Right lobe of liver (tissue), 6 donors: ENCODE results near the gene FAM43A. TPM values are rescaled to one million over a fixed set of nuclear protein-coding genes. Genes with fewer than 3 reads are reported as not detected.

Source experiments
- ATAC-seq, 4 donors: fragments of 200-7000 bp; cut with Tn5 transposase; one replicate each; pipeline ENCODE4 v1.9.1; 2020; ENCODE audit warnings: mild to moderate bottlenecking in 4 of 4, moderate library complexity in 4 of 4
- DNase-seq, 3 donors: peaks; one replicate each; pipeline ENCODE4 v3.0.0-alpha.2; 2020
- H3K27ac ChIP-seq, 3 donors: fragments of 200-600 bp; one replicate each; pipeline ENCODE4 v1.8.0; 2022
- H3K27me3 ChIP-seq, 2 donors: fragments of 200-600 bp; one replicate each; pipeline ENCODE4 v1.8.0; 2022
- H3K36me3 ChIP-seq, 4 donors: fragments of 200-600 bp; sonication (generic) in 1 of 4; one replicate each; pipeline versions ENCODE4 v1.5.1 to v1.8.0; 2017 to 2022; ENCODE audit warnings: control low read depth in 1 of 4
- H3K4me1 ChIP-seq, 4 donors: fragments of 200-600 bp; sonication (generic) in 1 of 4; one replicate each; pipeline versions ENCODE4 v1.5.1 to v1.8.0; 2017 to 2022; ENCODE audit warnings: control low read depth in 1 of 4
- H3K4me3 ChIP-seq, 3 donors: fragments of 200-600 bp; one replicate each; pipeline ENCODE4 v1.8.0; 2022
- H3K9me3 ChIP-seq, 4 donors: fragments of 200-600 bp; sonication (generic) in 1 of 4; one replicate each; pipeline versions ENCODE4 v1.5.1 to v1.8.0; 2017 to 2022; ENCODE audit warnings: control low read depth in 1 of 4
- POLR2A ChIP-seq: fragments of 450-650 bp; IDR thresholded peaks from one replicate; pipeline ENCODE4 v1.6.1; 2017; ENCODE audit warnings: antibody characterized with exemption, mild to moderate bottlenecking
- WGBS: methylation state at CpG from one replicate; pipeline ENCODE4 v1.1.6; 2018; ENCODE audit warnings: low coverage, low lambda C conversion rate; ENCODE audit not compliant: insufficient coverage; ENCODE audit errors: missing lambda C conversion rate; 5-methylcytosine and 5-hydroxymethylcytosine counted together
- intact Hi-C, 2 donors: fragments of 100-400 bp; cut with DNase I; formaldehyde crosslinking; loops; one replicate each; pipeline versions ENCODE4 v1.11.2 to v1.14.1; 2022
- total RNA-seq, 6 experiments: library from RNA; depleted of rRNA in 2 of 6; stranded (reverse); fragments of >200 nt in 2 of 6; fragmentation: NEBNext Ultra II Directional in 3 of 6; extraction: Animal tissue kit (Norgen Biotek cat#: 25700) in 3 of 6; gene quantifications; one replicate each; pipeline versions ENCODE4 v1.1.0 to v1.2.4, GENCODE V29; 2016 to 2023
- TF ChIP-seq, protein P1 (sequence below), 4 donors: fragments of 200-600 bp in 3 of 4; fragments of 450-650 bp in 1 of 4; IDR thresholded peaks; one replicate each; pipeline versions ENCODE4 v1.5.1 to v1.8.0; 2016 to 2022; ENCODE audit warnings: antibody characterized with exemption in 4 of 4, mild to moderate bottlenecking in 2 of 4
- donor health status: DM: no; HTN: yes; CAD: no.
- donor health status: DM: no; HTN: no; CAD: no.
- donor health status: DM: no; HTN: no; CAD: no.
- donor health status: DM: no; HTN: yes; CAD: no.
- donor health status: DM: no; HTN: yes; CAD: no.

FAM43A gene
- total RNA-seq, 6 experiments from 2014 or later: 1.0 to 8.4 (median 5.3) TPM

DNA sequence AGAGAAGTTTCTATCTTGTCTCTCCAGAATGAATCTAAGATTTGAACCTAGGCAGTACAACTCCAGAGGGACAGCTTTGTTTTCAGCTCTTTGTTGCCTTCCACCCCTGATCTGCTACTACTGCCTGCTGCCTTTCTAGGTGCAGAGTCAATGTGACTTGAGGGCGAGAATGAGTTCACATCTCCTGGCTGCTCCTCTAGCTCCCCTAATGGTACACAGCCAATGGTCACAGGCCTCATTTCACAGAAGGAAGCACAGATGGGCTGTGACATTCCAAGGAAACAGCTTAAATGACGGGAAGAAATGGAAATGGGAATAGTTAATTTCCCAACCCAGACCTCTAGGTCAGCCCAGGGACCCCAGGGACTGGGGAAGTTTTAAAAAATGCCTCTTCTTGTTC, 32.4 kb downstream of the FAM43A start:
- no peak for ATAC-seq

DNA sequence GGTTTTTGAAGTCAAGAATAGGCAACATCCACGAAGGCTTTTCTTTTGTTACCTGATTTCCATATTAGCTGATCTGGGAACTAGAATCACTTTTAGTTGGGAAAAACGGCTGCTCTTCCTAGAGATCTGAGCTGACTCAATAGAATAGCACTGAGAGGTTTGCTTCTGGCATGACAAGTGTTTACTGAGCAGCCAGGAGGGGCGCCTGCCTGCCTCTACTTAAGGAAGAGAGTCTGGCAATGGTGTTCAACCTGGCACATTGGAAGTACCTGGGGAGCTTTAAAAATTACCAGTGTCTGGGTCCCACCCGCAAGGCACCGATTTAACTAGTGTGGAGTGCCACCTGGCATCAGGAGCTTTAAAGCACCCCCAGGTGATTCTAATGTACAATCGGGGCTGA, 34.4 kb downstream of the FAM43A start:
- H3K9me3 ChIP-seq: no peaks in the 10 kb centered on the region
- ATAC-seq (no peak), DNase-seq (no peak)
- 62% methylated on average over 5 of the region's 6 CpGs for WGBS
- no peak for TF ChIP-seq POLR2A
- TF ChIP-seq, protein P1, sequence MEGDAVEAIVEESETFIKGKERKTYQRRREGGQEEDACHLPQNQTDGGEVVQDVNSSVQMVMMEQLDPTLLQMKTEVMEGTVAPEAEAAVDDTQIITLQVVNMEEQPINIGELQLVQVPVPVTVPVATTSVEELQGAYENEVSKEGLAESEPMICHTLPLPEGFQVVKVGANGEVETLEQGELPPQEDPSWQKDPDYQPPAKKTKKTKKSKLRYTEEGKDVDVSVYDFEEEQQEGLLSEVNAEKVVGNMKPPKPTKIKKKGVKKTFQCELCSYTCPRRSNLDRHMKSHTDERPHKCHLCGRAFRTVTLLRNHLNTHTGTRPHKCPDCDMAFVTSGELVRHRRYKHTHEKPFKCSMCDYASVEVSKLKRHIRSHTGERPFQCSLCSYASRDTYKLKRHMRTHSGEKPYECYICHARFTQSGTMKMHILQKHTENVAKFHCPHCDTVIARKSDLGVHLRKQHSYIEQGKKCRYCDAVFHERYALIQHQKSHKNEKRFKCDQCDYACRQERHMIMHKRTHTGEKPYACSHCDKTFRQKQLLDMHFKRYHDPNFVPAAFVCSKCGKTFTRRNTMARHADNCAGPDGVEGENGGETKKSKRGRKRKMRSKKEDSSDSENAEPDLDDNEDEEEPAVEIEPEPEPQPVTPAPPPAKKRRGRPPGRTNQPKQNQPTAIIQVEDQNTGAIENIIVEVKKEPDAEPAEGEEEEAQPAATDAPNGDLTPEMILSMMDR (IDR thresholded peaks at IDR 0.05): no peak
- H3K4me3 ChIP-seq: no peak overlapping the region
- no peaks in the 10 kb centered on the region for H3K27me3 ChIP-seq
- intact Hi-C loops: no loop called here
- no peak overlapping the region for H3K27ac ChIP-seq
- no peaks in the 10 kb centered on the region for H3K4me1 ChIP-seq
- no peaks in the 10 kb centered on the region for H3K36me3 ChIP-seq

More for the DNA sequence above, 32.4 kb downstream of the FAM43A start:
- no peak overlapping the region for H3K27ac ChIP-seq
- H3K9me3 ChIP-seq: no peaks in the 10 kb centered on the region
- TF ChIP-seq, protein P1 (IDR thresholded peaks at IDR 0.05): no peak
- TF ChIP-seq POLR2A: no peak
- DNase-seq: no peak
- intact Hi-C loops: no loop called here
- H3K36me3 ChIP-seq: no peaks in the 10 kb centered on the region
- WGBS: 80% methylated on average over 2 of the region's 2 CpGs
- H3K4me1 ChIP-seq: no peaks in the 10 kb centered on the region
- no peaks in the 10 kb centered on the region for H3K27me3 ChIP-seq
- H3K4me3 ChIP-seq: no peak overlapping the region

DNA sequence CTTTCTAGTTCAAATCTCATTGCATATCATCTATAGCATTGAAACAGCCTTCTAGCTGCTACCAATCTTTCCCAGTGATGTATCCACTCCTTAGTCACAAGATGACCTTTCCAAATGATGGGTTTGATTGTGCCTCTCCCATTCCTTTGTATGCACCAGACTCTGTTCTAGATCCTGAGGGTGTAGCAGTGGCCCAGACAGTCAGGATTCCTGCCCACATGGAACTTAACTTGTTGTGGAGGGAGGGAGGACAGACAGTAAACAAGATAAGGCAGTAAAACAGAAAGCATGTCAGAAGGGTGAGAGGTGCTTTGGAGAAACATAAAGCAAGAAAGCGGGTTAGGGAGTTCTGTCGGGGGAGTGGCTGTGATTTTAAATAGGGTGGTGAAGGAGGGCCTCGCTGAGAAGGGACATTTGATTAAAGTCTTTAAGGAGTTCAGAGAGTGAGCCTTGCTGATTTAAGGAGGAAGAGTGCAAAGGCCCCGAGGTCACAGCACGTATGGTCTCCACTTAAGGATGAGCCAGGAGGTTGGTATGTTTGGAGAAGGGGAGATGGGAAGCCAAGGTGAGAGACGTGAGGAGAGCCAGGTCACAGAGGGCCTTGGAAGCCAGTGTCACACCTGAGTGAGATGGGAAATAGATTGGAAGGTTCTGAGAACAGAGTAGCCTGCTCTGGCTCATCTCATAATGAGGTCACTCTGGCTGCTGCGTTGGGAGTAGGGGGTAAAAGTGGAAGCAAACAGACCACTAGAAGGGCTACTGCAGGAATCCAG, 38.3 kb downstream of the FAM43A start:
- Histone ChIP-seq H3K36me3 (no peaks in the 10 kb centered on the region), H3K4me1 (no peaks in the 10 kb centered on the region), H3K27me3 (no peaks in the 10 kb centered on the region), H3K4me3 (no peak overlapping the region), H3K27ac (no peak overlapping the region), H3K9me3 (no peaks in the 10 kb centered on the region)
- intact Hi-C loops: no loop called here
- TF ChIP-seq, protein P1 (IDR thresholded peaks at IDR 0.05): no peak
- TF ChIP-seq POLR2A: no peak
- 50% methylated on average over 7 of the region's 7 CpGs for WGBS
- DNase-seq (no peak), ATAC-seq (no peak)

DNA sequence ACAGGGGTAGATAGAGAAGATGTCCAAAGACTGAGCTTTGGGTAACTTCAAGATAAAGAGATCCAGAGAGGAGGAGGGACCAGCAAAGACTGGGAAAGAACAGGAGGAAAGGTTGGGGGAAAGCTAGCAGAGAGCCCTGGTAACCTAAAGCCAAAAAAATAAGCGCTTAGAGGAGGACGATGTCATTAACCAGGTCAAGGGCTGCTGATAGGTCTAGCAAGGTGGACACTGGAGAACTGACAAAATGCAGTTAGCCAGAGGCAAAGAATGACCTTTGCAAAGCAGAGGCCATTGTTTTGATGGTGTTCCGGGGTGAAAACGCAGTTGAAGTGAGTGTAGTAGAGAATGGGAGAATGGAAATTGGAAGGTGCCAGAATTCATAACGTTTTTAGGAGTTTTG, 39.7 kb downstream of the FAM43A start:
- ATAC-seq: no peak
- Histone ChIP-seq H3K4me1 (no peaks in the 10 kb centered on the region), H3K9me3 (no peaks in the 10 kb centered on the region), H3K36me3 (no peaks in the 10 kb centered on the region), H3K27me3 (no peaks in the 10 kb centered on the region), H3K4me3 (no peak overlapping the region), H3K27ac (no peak overlapping the region)
- 45% methylated on average over 5 of the region's 5 CpGs for WGBS
- intact Hi-C loops: no loop called here
- no peak for DNase-seq
- TF ChIP-seq, protein P1 (IDR thresholded peaks at IDR 0.05): no peak
- no peak for TF ChIP-seq POLR2A
